Measurements from ENCODE around the gene SPINK8. TPM values are rescaled to one million over a fixed set of nuclear protein-coding genes. Genes with fewer than 3 reads are reported as not detected.

SPINK8 gene
- total and polyA plus RNA-seq, 2 of the 4 experiments (the other 2 are of a cell fraction): not detected

- H2BK20ac ChIP-seq (ENCODE audit: low read depth, low read length): no peak overlapping the region
- no peak for TF ChIP-seq BHLHE40 (IDR thresholded peaks at IDR 0.05; ENCODE audit: low read depth, low read length)
- no peak for TF ChIP-seq CEBPB (IDR thresholded peaks at IDR 0.05; ENCODE audit: low read depth, low read length)
- TF ChIP-seq POLR2A (IDR thresholded peaks at IDR 0.05; ENCODE audit: low read depth, low read length): no peak
- no peak for TF ChIP-seq NFE2L2 (IDR thresholded peaks at IDR 0.05; ENCODE audit: low read depth, low read length)
- no peak for TF ChIP-seq MAZ (IDR thresholded peaks at IDR 0.05; ENCODE audit: borderline replicate concordance, low read depth, low read length)
- no peak for TF ChIP-seq CHD1 (IDR thresholded peaks at IDR 0.05; ENCODE audit: low read depth, low read length)
- no peak overlapping the region for H3K27ac ChIP-seq (ENCODE audit: insufficient read depth, low read length)
- in situ Hi-C loops (cut with MboI; ENCODE audit: low sequenced_read_pairs) (loop anchor here (10.0 kb wide), 1 partner anchor 269 kb away; no protein-coding TSS in a partner anchor), dilution Hi-C loops (cut with HindIII; ENCODE audit: low sequenced_read_pairs, unreplicated experiment) (no loop called here), intact Hi-C loops (cut with micrococcal nuclease) (loop anchor here (2.0 kb wide), 1 partner anchor 273 kb away; no protein-coding TSS in a partner anchor)
- no peak overlapping the region for H2AFZ ChIP-seq (replicated peaks; ENCODE audit: low read length, poor library complexity)
- no peak overlapping the region for H4K8ac ChIP-seq (ENCODE audit: low read depth in 2 of 2, low read length in 2 of 2)
- H3K18ac ChIP-seq (ENCODE audit: low read depth, low read length): no peak overlapping the region
- no peak overlapping the region for H2BK15ac ChIP-seq (ENCODE audit: low read depth, low read length)
- WGBS, 2 experiments (ENCODE audit: extremely low coverage in 2 of 2, insufficient read length in 1 of 2): no CpG with 5 or more reads among the region's 8 CpGs
- H2AK9ac ChIP-seq (replicated peaks; ENCODE audit: low read depth, low read length, poor library complexity): no peak overlapping the region
- peaks cover 6% of the 10 kb centered on the region; the same call in 1 of the 2 replicates for H3K27me3 ChIP-seq (ENCODE audit: control insufficient read depth, insufficient read depth, low read length)
- ATAC-seq (ENCODE audit: low read depth) (no peak), DNase-seq (no peak)
- peaks cover 2% of the 10 kb centered on the region; the same call in 1 of the 2 replicates for H3K9me3 ChIP-seq (ENCODE audit: control insufficient read depth, insufficient read depth, low read length)
- no TSS peak for BruUV-seq (replicated peaks)
- H3K4me3 ChIP-seq (ENCODE audit: insufficient read depth, low read depth, low read length): no peak overlapping the region
- H3K9me1 ChIP-seq (ENCODE audit: insufficient read depth, low read length): no peaks in the 10 kb centered on the region
- H3K9ac ChIP-seq (ENCODE audit: low read depth, low read length): no peak overlapping the region
- no peak overlapping the region for H4K91ac ChIP-seq (ENCODE audit: insufficient read depth, low read depth, low read length)
- no peak overlapping the region for H2BK5ac ChIP-seq (ENCODE audit: low read depth, low read length, poor library complexity, severe bottlenecking)
- no peak overlapping the region for H3K14ac ChIP-seq (replicated peaks; ENCODE audit: low read depth, low read length)
- no peaks in the 10 kb centered on the region for H3K4me1 ChIP-seq (ENCODE audit: control insufficient read depth, insufficient read depth, low read length)
- no peaks in the 10 kb centered on the region for H3K79me1 ChIP-seq (ENCODE audit: low read depth in 1 of 2, low read length in 2 of 2)
- POLR2A ChIA-PET (ENCODE audit: unreplicated experiment): no interaction called here
- no peak overlapping the region for H3K4ac ChIP-seq (ENCODE audit: low read depth, low read length)
- no peak overlapping the region for H3K56ac ChIP-seq (ENCODE audit: extremely low read depth, insufficient read depth, low read length)
- no peaks in the 10 kb centered on the region for H4K20me1 ChIP-seq (ENCODE audit: insufficient read depth, low read length)
- H2AK5ac ChIP-seq (ENCODE audit: low read depth, low read length): no peak overlapping the region
- no peak overlapping the region for H2BK120ac ChIP-seq (ENCODE audit: low read depth, low read length)
- H3K23ac ChIP-seq (ENCODE audit: low read depth, low read length): no peak overlapping the region
- CTCF ChIA-PET: interaction anchor here (1.2 kb wide), 1 partner anchor 161 kb away, joined by 6 read pairs; no protein-coding TSS in a partner anchor
- no peak overlapping the region for H3K4me2 ChIP-seq (ENCODE audit: low read depth, low read length)
- H3K36me3 ChIP-seq (ENCODE audit: control insufficient read depth, insufficient read depth, low read length): no peaks in the 10 kb centered on the region
- no peak overlapping the region for H4K5ac ChIP-seq (ENCODE audit: low read depth, low read length)
Measured at GRCh38 chr3:48275287-48276027, 58.0 kb downstream of the SPINK8 start.
